T-helper 17 cell (primary cell): Measurements from ENCODE around the gene CDCA7L. TPM values are rescaled to one million over a fixed set of nuclear protein-coding genes. Genes with fewer than 3 reads are reported as not detected.
A peak's percentile ranks its signal among the peaks of the same experiment; 100 is the strongest.

ENCODE experiments used
- ATAC-seq: fragments of 150-1000 bp; cut with Tn5 transposase; 2 replicates; pipeline ENCODE4 v1.10.0; 2021; ENCODE audit warnings: mild to moderate bottlenecking, moderate library complexity
- DNase-seq, 3 donors: peaks; one replicate each; pipeline versions ENCODE4 v3.0.0 to v3.0.0-alpha.2; 2020 to 2021
- H3K9me3 ChIP-seq: one replicate; pipeline ENCODE4 v1.7.0; 2013; ENCODE audit warnings: low read length, mild to moderate bottlenecking; ENCODE audit not compliant: control insufficient read depth, poor library complexity, severe bottlenecking
- H3K27ac Mint-ChIP-seq: one replicate; pipeline ENCODE4 v1.8.0; 2022; ENCODE audit warnings: mild to moderate bottlenecking, moderate library complexity, mixed read lengths
- H3K27me3 Mint-ChIP-seq: one replicate; pipeline ENCODE4 v1.8.0; 2022; ENCODE audit warnings: mixed read lengths
- H3K36me3 Mint-ChIP-seq: one replicate; pipeline ENCODE4 v1.8.0; 2022; ENCODE audit warnings: low read depth, mixed read lengths
- H3K4me1 Mint-ChIP-seq: one replicate; pipeline ENCODE4 v1.8.0; 2022; ENCODE audit warnings: mild to moderate bottlenecking, mixed read lengths
- H3K4me3 Mint-ChIP-seq: one replicate; pipeline ENCODE4 v1.8.0; 2022; ENCODE audit warnings: mild to moderate bottlenecking, moderate library complexity, mixed read lengths
- total RNA-seq, 4 donors: library from RNA in 2 of 4; stranded (reverse) in 2 of 4; gene quantifications; one replicate each; pipeline ENCODE4 v1.2.3 and lab custom pipeline; 2022 to 2026

Gene CDCA7L
- total RNA-seq, 2 donors from 2014 or later: 5.9 to 6.0 TPM

DNA sequence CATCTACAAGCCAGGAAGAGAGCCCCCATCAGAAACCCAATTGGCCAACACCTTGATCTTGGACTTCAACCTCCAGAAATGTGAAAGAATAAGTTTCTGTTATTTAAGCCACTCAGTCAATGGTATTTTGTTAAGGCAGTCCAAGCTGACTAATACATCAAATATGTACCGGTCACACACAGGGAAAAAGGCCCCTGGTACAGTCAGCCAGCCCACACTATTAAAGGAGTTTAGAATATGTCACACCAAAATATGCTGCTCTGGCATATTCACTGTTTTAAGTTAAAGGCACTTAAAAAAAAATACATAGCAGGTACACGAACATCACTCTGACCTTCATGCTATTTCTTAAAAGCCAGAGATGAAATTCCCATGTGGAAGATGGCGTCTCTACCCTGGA lies 15.2 kb upstream of the CDCA7L start:
- Mint-ChIP-seq H3K4me1 (no peaks in the 10 kb centered on the region), H3K36me3 (peaks cover 4% of the 10 kb centered on the region), H3K27ac (no peak overlapping the region), H3K27me3 (peaks cover 20% of the 10 kb centered on the region), H3K4me3 (no peak overlapping the region)
- no peaks in the 10 kb centered on the region for H3K9me3 ChIP-seq
- ATAC-seq (no peak), DNase-seq (no peak)

GRCh38 chr7:21959387-21959776 lies 13.7 kb upstream of the CDCA7L start:
- no peak for DNase-seq
- no peak overlapping the region for H3K27ac Mint-ChIP-seq
- H3K36me3 Mint-ChIP-seq: peaks cover 4% of the 10 kb centered on the region
- ATAC-seq: no peak
- peaks cover 20% of the 10 kb centered on the region for H3K27me3 Mint-ChIP-seq
- H3K9me3 ChIP-seq: no peaks in the 10 kb centered on the region
- no peak overlapping the region for H3K4me3 Mint-ChIP-seq
- no peaks in the 10 kb centered on the region for H3K4me1 Mint-ChIP-seq

- H3K4me1 Mint-ChIP-seq: peaks cover 4% of the 10 kb centered on the region
- no peak for ATAC-seq
- peaks cover 14% of the 10 kb centered on the region for H3K27me3 Mint-ChIP-seq
- no peak overlapping the region for H3K4me3 Mint-ChIP-seq
- H3K9me3 ChIP-seq: no peaks in the 10 kb centered on the region
- DNase-seq: no peak
- no peaks in the 10 kb centered on the region for H3K36me3 Mint-ChIP-seq
- H3K27ac Mint-ChIP-seq: no peak overlapping the region
Measured at GRCh38 chr7:21953781-21954180, 8.1 kb upstream of the CDCA7L start.

DNA sequence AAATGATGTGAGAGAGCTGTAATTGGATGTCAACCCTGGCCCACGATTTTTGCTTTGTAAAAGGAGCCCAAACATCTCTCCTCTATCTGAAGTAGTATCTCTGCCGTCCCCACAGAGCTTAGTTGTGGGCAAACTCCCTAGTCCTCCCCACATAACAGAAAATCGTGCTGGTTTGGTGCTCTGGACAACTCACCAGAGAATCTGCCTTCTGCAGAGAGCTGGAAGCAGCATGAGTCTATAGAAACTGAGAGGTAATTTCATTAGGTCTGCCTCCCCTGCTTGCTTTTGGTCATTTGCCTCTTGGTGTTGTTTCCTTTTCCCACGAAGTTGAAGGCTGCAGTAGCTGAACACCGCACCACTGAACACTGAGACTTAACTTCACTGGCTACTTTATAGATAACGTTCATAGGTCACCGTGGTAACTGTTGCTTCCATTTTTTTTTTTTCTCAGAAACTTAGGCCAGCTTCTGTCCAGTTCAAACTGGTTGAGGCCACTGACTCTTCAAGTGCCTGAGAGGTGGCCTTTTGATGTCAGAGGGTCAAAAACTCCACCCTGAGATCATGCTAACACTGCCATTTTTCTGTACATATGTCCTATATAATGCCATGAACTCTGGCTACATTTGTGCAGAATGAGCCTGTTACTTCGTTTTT lies 3.3 kb upstream of the CDCA7L start:
- ATAC-seq: no peak
- DNase-seq: no peak
- no peak overlapping the region for H3K27ac Mint-ChIP-seq
- H3K4me3 Mint-ChIP-seq: no peak overlapping the region
- peaks cover 18% of the 10 kb centered on the region for H3K27me3 Mint-ChIP-seq
- H3K4me1 Mint-ChIP-seq: peaks cover 15% of the 10 kb centered on the region
- no peaks in the 10 kb centered on the region for H3K9me3 ChIP-seq
- H3K36me3 Mint-ChIP-seq: no peaks in the 10 kb centered on the region

DNA sequence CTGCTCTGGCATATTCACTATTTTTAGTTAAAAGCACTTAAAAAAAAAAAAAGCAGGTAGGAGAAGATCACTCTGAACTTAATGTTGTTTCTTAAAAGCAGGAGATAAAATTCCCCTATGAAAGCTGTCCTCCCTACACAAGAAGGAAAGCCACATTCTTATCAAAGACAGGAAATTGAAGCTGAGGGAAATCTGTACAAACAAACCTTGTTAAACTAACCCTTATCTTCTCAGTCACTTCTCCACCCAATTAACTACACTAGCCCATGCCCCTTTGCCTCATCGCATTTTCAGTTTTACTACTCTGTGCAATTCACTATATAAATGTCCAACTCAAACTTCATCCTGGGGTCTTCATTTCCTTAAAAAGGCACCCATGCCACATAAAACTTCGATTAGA lies 2.7 kb upstream of the CDCA7L start:
- DNase-seq: no peak
- no peak for ATAC-seq
- no peaks in the 10 kb centered on the region for H3K9me3 ChIP-seq
- Mint-ChIP-seq H3K27ac (no peak overlapping the region), H3K27me3 (peaks cover 20% of the 10 kb centered on the region), H3K36me3 (no peaks in the 10 kb centered on the region), H3K4me1 (peaks cover 15% of the 10 kb centered on the region), H3K4me3 (no peak overlapping the region)

DNA sequence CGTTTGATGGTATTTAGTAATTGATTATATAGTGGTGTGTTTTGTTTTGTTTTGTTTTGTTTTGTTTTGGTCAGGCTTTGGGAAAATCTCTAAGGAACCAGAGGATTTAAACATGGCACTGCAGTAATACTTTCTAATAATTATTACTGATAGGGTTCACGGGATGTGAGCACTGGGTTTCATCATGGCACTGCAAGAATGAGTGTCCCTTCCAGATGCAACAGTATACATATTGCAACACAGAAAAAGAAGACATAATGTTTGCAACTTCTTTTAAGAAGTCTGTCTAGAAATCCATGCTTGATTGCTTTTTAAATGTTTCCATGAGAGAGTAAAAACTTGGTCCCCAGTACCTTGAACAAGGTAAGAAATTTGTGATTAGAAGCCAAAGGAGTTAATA lies 2.2 kb upstream of the CDCA7L start:
- Mint-ChIP-seq H3K4me1 (peaks cover 15% of the 10 kb centered on the region), H3K36me3 (no peaks in the 10 kb centered on the region), H3K4me3 (no peak overlapping the region), H3K27ac (no peak overlapping the region), H3K27me3 (peaks cover 24% of the 10 kb centered on the region)
- no peak for DNase-seq
- no peaks in the 10 kb centered on the region for H3K9me3 ChIP-seq
- no peak for ATAC-seq

- ATAC-seq (no peak), DNase-seq (no peak)
- Mint-ChIP-seq H3K27ac (no peak overlapping the region), H3K4me3 (peak overlapping the region; percentile 25), H3K4me1 (peaks cover 15% of the 10 kb centered on the region), H3K27me3 (peaks cover 30% of the 10 kb centered on the region), H3K36me3 (no peaks in the 10 kb centered on the region)
- no peaks in the 10 kb centered on the region for H3K9me3 ChIP-seq
Measured at GRCh38 chr7:21947056-21947455, 1.4 kb upstream of the CDCA7L start.

DNA sequence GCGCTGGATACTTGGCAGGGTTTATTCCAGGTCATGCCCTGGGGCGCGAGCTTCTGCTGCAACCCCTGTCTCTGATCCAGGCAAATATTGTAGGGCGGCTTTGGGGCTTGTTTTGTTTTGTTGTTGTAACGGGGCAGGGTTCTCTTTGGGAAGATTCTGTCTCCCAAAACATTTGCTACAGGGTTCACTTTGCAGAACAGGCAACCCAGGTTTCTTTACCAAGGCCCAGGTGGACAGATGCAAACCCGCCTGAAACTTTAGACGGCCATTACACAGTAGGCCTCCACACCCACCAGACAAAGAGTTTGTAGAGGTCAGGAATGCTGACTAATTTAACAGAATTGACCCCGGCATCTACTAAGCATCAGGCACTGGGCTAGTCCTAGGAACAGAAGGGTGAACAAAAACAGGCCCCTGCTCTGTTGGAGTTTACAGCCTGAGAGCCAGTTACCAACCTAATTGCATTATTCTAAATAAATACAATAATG lies 567 bp upstream of the CDCA7L start:
- peak overlapping the region; percentile 88 for H3K4me3 Mint-ChIP-seq
- no peaks in the 10 kb centered on the region for H3K36me3 Mint-ChIP-seq
- no peak overlapping the region for H3K27ac Mint-ChIP-seq
- H3K9me3 ChIP-seq: no peaks in the 10 kb centered on the region
- peaks cover 15% of the 10 kb centered on the region for H3K4me1 Mint-ChIP-seq
- no peak for DNase-seq
- no peak for ATAC-seq
- H3K27me3 Mint-ChIP-seq: peaks cover 30% of the 10 kb centered on the region

- ATAC-seq (no peak), DNase-seq (peak in 1 of 3 donors; percentile 11)
- peaks cover 29% of the 10 kb centered on the region for H3K27me3 Mint-ChIP-seq
- peaks cover 19% of the 10 kb centered on the region for H3K4me1 Mint-ChIP-seq
- no peak overlapping the region for H3K27ac Mint-ChIP-seq
- peak overlapping the region; percentile 88 for H3K4me3 Mint-ChIP-seq
- H3K9me3 ChIP-seq: no peaks in the 10 kb centered on the region
- no peaks in the 10 kb centered on the region for H3K36me3 Mint-ChIP-seq
Measured at GRCh38 chr7:21944616-21945453, 864 bp downstream of the CDCA7L start.

- H3K9me3 ChIP-seq: no peaks in the 10 kb centered on the region
- Mint-ChIP-seq H3K4me3 (no peak overlapping the region), H3K27ac (no peak overlapping the region), H3K4me1 (peaks cover 15% of the 10 kb centered on the region), H3K27me3 (peaks cover 19% of the 10 kb centered on the region), H3K36me3 (no peaks in the 10 kb centered on the region)
- ATAC-seq (no peak), DNase-seq (no peak)
Measured at GRCh38 chr7:21943436-21943835, 2.3 kb downstream of the CDCA7L start.

- Mint-ChIP-seq H3K4me1 (peaks cover 14% of the 10 kb centered on the region), H3K4me3 (no peak overlapping the region)
Measured at GRCh38 chr7:21942955-21943354, 2.7 kb downstream of the CDCA7L start.

DNA sequence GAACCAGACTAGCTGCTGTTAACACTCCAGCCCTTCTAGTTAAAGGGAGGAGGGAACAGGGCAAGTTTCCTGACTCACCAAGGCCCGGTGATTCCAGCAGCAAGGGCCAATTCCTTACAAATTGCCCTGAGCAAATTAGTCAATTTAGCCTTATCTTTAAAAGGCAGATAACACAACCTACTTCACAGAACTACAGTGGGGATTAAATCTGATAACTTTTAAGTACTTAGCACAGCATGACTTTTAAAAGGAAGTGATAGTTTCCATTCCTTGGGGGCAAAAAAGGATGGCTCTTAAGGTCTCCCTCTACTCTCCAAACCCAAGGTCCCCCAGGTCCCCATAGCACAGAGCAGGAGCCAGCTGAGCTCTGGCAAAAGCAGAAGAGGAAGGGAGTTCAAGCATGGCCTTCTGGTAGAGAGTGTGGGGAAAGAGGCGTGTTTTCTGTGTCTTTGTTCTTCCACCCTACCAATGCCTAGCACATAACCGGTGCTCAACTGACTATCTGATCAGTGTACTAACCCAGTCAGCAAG lies 4.0 kb downstream of the CDCA7L start:
- H3K4me1 Mint-ChIP-seq: peaks cover 10% of the 10 kb centered on the region
- H3K9me3 ChIP-seq: no peaks in the 10 kb centered on the region
- H3K4me3 Mint-ChIP-seq: no peak overlapping the region
- H3K36me3 Mint-ChIP-seq: no peaks in the 10 kb centered on the region
- DNase-seq (no peak), ATAC-seq (peak; percentile 22)
- peaks cover 18% of the 10 kb centered on the region for H3K27me3 Mint-ChIP-seq
- H3K27ac Mint-ChIP-seq: no peak overlapping the region

More at GRCh38 chr7:21942955-21943354, 2.7 kb downstream of the CDCA7L start:
- Mint-ChIP-seq H3K27ac (no peak overlapping the region), H3K36me3 (no peaks in the 10 kb centered on the region), H3K27me3 (peaks cover 18% of the 10 kb centered on the region)
- no peaks in the 10 kb centered on the region for H3K9me3 ChIP-seq
- no peak for DNase-seq
- no peak for ATAC-seq

DNA sequence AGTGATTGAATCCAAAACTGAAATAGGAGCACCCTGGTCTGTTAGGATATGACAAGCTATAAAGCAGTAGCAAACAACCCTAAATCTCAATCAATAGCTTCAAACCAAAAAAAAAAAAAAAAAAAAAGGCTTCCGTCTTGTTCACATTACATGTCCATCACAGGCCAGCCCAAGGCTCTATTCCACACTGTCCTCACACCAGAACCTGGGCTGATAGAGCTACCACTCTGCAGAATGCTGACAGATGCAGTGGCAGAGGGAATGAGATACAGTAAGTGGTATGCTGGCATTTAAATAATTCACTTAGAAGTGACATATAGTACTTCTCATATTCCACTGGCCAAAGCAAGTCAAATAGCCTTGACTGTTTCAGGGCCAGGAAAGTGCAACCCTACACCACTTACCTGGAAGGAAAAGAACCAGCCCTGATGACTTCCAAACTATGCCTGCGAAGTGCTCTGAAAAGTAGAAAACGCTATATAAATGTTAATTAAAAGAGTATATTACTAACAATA lies 5.8 kb downstream of the CDCA7L start:
- peaks cover 18% of the 10 kb centered on the region for H3K27me3 Mint-ChIP-seq
- DNase-seq (no peak), ATAC-seq (no peak)
- H3K27ac Mint-ChIP-seq: no peak overlapping the region
- H3K4me3 Mint-ChIP-seq: no peak overlapping the region
- H3K36me3 Mint-ChIP-seq: no peaks in the 10 kb centered on the region
- H3K4me1 Mint-ChIP-seq: peaks cover 10% of the 10 kb centered on the region
- no peaks in the 10 kb centered on the region for H3K9me3 ChIP-seq
